Heart left ventricle (tissue), 16 donors: ENCODE results near the gene B3GAT3. TPM values are rescaled to one million over a fixed set of nuclear protein-coding genes. Genes with fewer than 3 reads are reported as not detected.

ENCODE experiments used
- ATAC-seq, 4 donors: fragments of 200-7000 bp; cut with Tn5 transposase; one replicate each; pipeline ENCODE4 v1.9.1; 2020 to 2022; ENCODE audit warnings: moderate library complexity in 4 of 4, mild to moderate bottlenecking in 3 of 4, moderate number of reproducible peaks in 1 of 4
- DNase-seq, 5 donors: peaks; one replicate each; pipeline ENCODE4 v3.0.0-alpha.2; 2020
- H3K27ac ChIP-seq, 12 donors: fragments of 200-600 bp; sonication (generic) in 4 of 12; one replicate each; pipeline versions ENCODE4 v1.5.0 to v1.8.0; 2016 to 2022; ENCODE audit warnings: mild to moderate bottlenecking in 2 of 12
- H3K27me3 ChIP-seq, 9 donors: fragments of 200-600 bp; sonication (generic) in 2 of 9; one replicate each; pipeline versions ENCODE4 v1.5.1 to v1.8.0; 2016 to 2022; ENCODE audit warnings: mild to moderate bottlenecking in 3 of 9
- H3K36me3 ChIP-seq, 9 donors: fragments of 200-600 bp; sonication (generic) in 2 of 9; one replicate each; pipeline versions ENCODE4 v1.5.0 to v1.8.0; 2018 to 2022; ENCODE audit warnings: mild to moderate bottlenecking in 2 of 9
- H3K4me1 ChIP-seq, 12 donors: fragments of 200-600 bp; sonication (generic) in 4 of 12; one replicate each; pipeline versions ENCODE4 v1.5.0 to v1.8.0; 2016 to 2022; ENCODE audit warnings: mild to moderate bottlenecking in 3 of 12
- H3K4me3 ChIP-seq, 12 donors: fragments of 200-600 bp; sonication (generic) in 4 of 12; one replicate each; pipeline versions ENCODE4 v1.5.0 to v1.8.0; 2017 to 2022; ENCODE audit warnings: mild to moderate bottlenecking in 9 of 12, moderate library complexity in 4 of 12
- H3K9me3 ChIP-seq, 12 donors: fragments of 200-600 bp; sonication (generic) in 4 of 12; one replicate each; pipeline versions ENCODE4 v1.5.0 to v1.8.0; 2016 to 2022; ENCODE audit warnings: mild to moderate bottlenecking in 1 of 12
- CTCF ChIP-seq, 12 donors: fragments of 200-600 bp; sonication (generic) in 4 of 12; IDR thresholded peaks; one replicate each; pipeline versions ENCODE4 v1.5.0 to v1.8.0; 2018 to 2022; ENCODE audit warnings: antibody characterized with exemption in 12 of 12, mild to moderate bottlenecking in 5 of 12
- POLR2A ChIP-seq, 2 donors: fragments of 450-650 bp; IDR thresholded peaks; one replicate each; pipeline ENCODE4 v1.6.1; 2017; ENCODE audit warnings: antibody characterized with exemption in 2 of 2, mild to moderate bottlenecking in 2 of 2, moderate library complexity in 2 of 2
- WGBS, 4 donors: extraction: QIAGEN DNeasy Blood & Tissue Kit in 2 of 4; methylation state at CpG; one replicate each; pipeline versions ENCODE4 v1.1.5 to v1.1.7; 2013 to 2018; 5-methylcytosine and 5-hydroxymethylcytosine counted together
- intact Hi-C, 10 donors: fragments of 100-400 bp; cut with DNase I; formaldehyde crosslinking; loops; one replicate each; pipeline versions ENCODE4 v1.11.1 to v1.14.2; 2022
- polyA plus RNA-seq, 2 donors: library from polyadenylated mRNA; stranded (reverse); fragments of 200-250 nt; gene quantifications; one replicate each; pipeline ENCODE4 v1.2.3, GENCODE V29; 2013
- total RNA-seq, 9 donors: library from RNA; depleted of rRNA in 2 of 9; stranded (reverse); fragments of >200 nt in 2 of 9; fragmentation: NEBNext Ultra II Directional in 3 of 9; extraction: Animal tissue kit (Norgen Biotek cat#: 25700) in 3 of 9; gene quantifications; one replicate each; pipeline versions ENCODE4 v1.1.0 to v1.2.4, GENCODE V29; 2016 to 2023
- donor health status: ischemic (EF 13 %, LVEDD 7.1; RV severe dilation, severe dysfunction).
- donor health status: healthy with polysubstance abuse.
- donor health status: DM: no; HTN: yes; CAD: no.
- donor health status: DM: no; HTN: no; CAD: no.
- donor health status: ischemic (EF 25% LVEDD 6.9; RV normal size, moderate dysfunction).
- donor health status: ischemic (EF 25% LVEDD 5.7; RV mildly dilated, moderate dysfunction).
- donor health status: healthy.
- donor health status: DM: yes; HTN: yes; CAD: no.
- donor health status: ischemic (EF 35%, LVEDD 5.7; RV mildly dilated, moderate dysfunction).
- donor health status: nonischemic (EF 11% LVEDD 7.7; RV severe dilation, severe dysfunction).
- donor health status: DM: yes; HTN: yes; CAD: no.
- donor health status: PGD.
- donor health status: ischemic (EF 29% LVEDD 5.4; RV normal size, mild dysfunction).
- donor health status: nonischemic (EF 23%, LVEDD 6.1; RV moderate dilation, normal function).

Gene B3GAT3
- total and polyA plus RNA-seq, 11 donors = 9.2 to 38.1 (median 13.1) TPM

GRCh38 chr11:62575837-62576236, 45.9 kb downstream of the B3GAT3 start:
- DNase-seq (no peak), ATAC-seq (no peak)
- Histone ChIP-seq H3K4me3 (peak overlapping the region in 8 of 12 donors; percentile 58 to 95 (median 82)), H3K36me3 (peaks cover 0 to 72% (median 58%) of the 10 kb centered on the region in 9 donors), H3K27me3 (no peaks in the 10 kb centered on the region), H3K9me3 (no peaks in the 10 kb centered on the region), H3K4me1 (peaks cover 7 to 57% (median 34%) of the 10 kb centered on the region in 12 donors), H3K27ac (peak overlapping the region in 11 of 12 donors; percentile 68 to 98 (median 94))
- TF ChIP-seq POLR2A (IDR thresholded peaks at IDR 0.05) (no peak), CTCF (IDR thresholded peaks at IDR 0.05) (no peak)
- WGBS, 4 donors = 61 to 72% (median 68%) methylated on average over 14 of the region's 14 CpGs
- intact Hi-C loops = loop anchor here in 2 of 10 donors (2.0 kb wide), 2 partner anchors 15 to 29 kb away; partner anchors contain the start of genes AHNAK (in 1 of the 2) and TUT1 (in 1 of the 2)

- Histone ChIP-seq H3K36me3 (peaks cover 0 to 72% (median 60%) of the 10 kb centered on the region in 9 donors), H3K4me3 (peak overlapping the region in 11 of 12 donors; percentile 38 to 95 (median 74)), H3K27me3 (no peaks in the 10 kb centered on the region), H3K27ac (peak overlapping the region; percentile 61 to 98 (median 94)), H3K4me1 (peaks cover 7 to 62% (median 37%) of the 10 kb centered on the region in 12 donors), H3K9me3 (no peaks in the 10 kb centered on the region)
- intact Hi-C loops = loop anchor here in 2 of 10 donors (2.0 kb wide), 2 partner anchors 16 to 28 kb away; partner anchors contain the start of genes AHNAK (in 1 of the 2) and TUT1 (in 1 of the 2)
- ATAC-seq (no peak), DNase-seq (no peak)
- WGBS, 4 donors = 42 to 74% (median 54%) methylated on average over 12 to 17 of the region's 17 CpGs
- no peak for TF ChIP-seq POLR2A (IDR thresholded peaks at IDR 0.05)
- no peak for TF ChIP-seq CTCF (IDR thresholded peaks at IDR 0.05)
Observed at GRCh38 chr11:62575156-62575555, 46.6 kb downstream of the B3GAT3 start.

GRCh38 chr11:62574363-62575071, 47.3 kb downstream of the B3GAT3 start:
- peak overlapping the region; percentile 61 to 98 (median 94) for H3K27ac ChIP-seq
- peak overlapping the region; percentile 38 to 95 (median 74) for H3K4me3 ChIP-seq
- H3K27me3 ChIP-seq = no peaks in the 10 kb centered on the region
- 2 to 6% (median 3%) methylated on average over 24 to 33 of the region's 33 CpGs for WGBS, 4 donors
- TF ChIP-seq CTCF (IDR thresholded peaks at IDR 0.05) (no peak), POLR2A (IDR thresholded peaks at IDR 0.05) (no peak)
- H3K4me1 ChIP-seq = peaks cover 7 to 68% (median 42%) of the 10 kb centered on the region in 12 donors
- DNase-seq (peak in 4 of 5 donors; percentile 48 to 67 (median 59)), ATAC-seq (peak; percentile 2 to 31 (median 18))
- intact Hi-C loops = loop anchor here in 3 of 10 donors (1.0 to 2.0 kb wide), 3 partner anchors 16 to 28 kb away; partner anchors contain the start of genes TUT1 (in 2 of the 3) and AHNAK (in 1 of the 3)
- peaks cover 0 to 72% (median 60%) of the 10 kb centered on the region in 9 donors for H3K36me3 ChIP-seq
- no peaks in the 10 kb centered on the region for H3K9me3 ChIP-seq
